Lung (tissue), 12 donors: Measurements from ENCODE around the gene HOMER2. TPM values are rescaled to one million over a fixed set of nuclear protein-coding genes. Genes with fewer than 3 reads are reported as not detected.

Experiments used
- ATAC-seq: fragments of 200-7000 bp; cut with Tn5 transposase; one replicate; pipeline ENCODE4 v1.9.1; 2020; ENCODE audit warnings: moderate number of reproducible peaks; ENCODE audit not compliant: insufficient read depth, low FRiP score
- DNase-seq, 3 donors: peaks; one replicate each; pipeline ENCODE4 v3.0.0-alpha.2; 2013 to 2017
- H3K27ac ChIP-seq, 2 donors: one replicate each; pipeline ENCODE4 v1.5.1; 2013; ENCODE audit warnings: mild to moderate bottlenecking in 2 of 2, moderate library complexity in 2 of 2, control low read depth in 1 of 2, inconsistent platforms in 1 of 2, low read depth in 1 of 2, low read length in 1 of 2
- H3K27me3 ChIP-seq, 3 donors: one replicate each; pipeline ENCODE4 v1.5.1; 2013; ENCODE audit warnings: low read length in 2 of 3; ENCODE audit not compliant: control insufficient read depth in 3 of 3, insufficient read depth in 3 of 3
- H3K36me3 ChIP-seq, 4 donors: one replicate each; pipeline ENCODE4 v1.5.1; 2013; ENCODE audit warnings: low read length in 4 of 4, mild to moderate bottlenecking in 1 of 4, moderate library complexity in 1 of 4; ENCODE audit not compliant: control insufficient read depth in 4 of 4, insufficient read depth in 4 of 4
- H3K4me1 ChIP-seq, 5 donors: one replicate each; pipeline ENCODE4 v1.5.1; 2013; ENCODE audit warnings: low read length in 5 of 5, mild to moderate bottlenecking in 2 of 5, moderate library complexity in 1 of 5; ENCODE audit not compliant: control insufficient read depth in 5 of 5, insufficient read depth in 5 of 5
- H3K4me3 ChIP-seq: one replicate; pipeline ENCODE4 v1.5.1; 2013; ENCODE audit warnings: mild to moderate bottlenecking, control low read depth, moderate library complexity
- H3K9ac ChIP-seq, 2 donors: one replicate each; pipeline ENCODE4 v1.5.1; 2013; ENCODE audit warnings: low read length in 2 of 2, control low read depth in 1 of 2; ENCODE audit not compliant: insufficient read depth in 1 of 2
- H3K9me3 ChIP-seq, 4 donors: one replicate each; pipeline ENCODE4 v1.5.1; 2013; ENCODE audit warnings: low read length in 3 of 4, mild to moderate bottlenecking in 1 of 4, moderate library complexity in 1 of 4; ENCODE audit not compliant: control insufficient read depth in 4 of 4, insufficient read depth in 3 of 4
- CTCF ChIP-seq: IDR thresholded peaks from 2 replicates; pipeline ENCODE4 v1.5.1; 2012; ENCODE audit warnings: mild to moderate bottlenecking; ENCODE audit errors: control extremely low read depth, extremely low read depth
- WGBS, 2 donors: extraction: QIAGEN DNeasy Blood & Tissue Kit; methylation state at CpG; one replicate each; pipeline ENCODE4 v1.1.7; 2013; 5-methylcytosine and 5-hydroxymethylcytosine counted together
- polyA plus RNA-seq, 2 donors: library from polyadenylated mRNA; stranded (reverse); fragments of 200-250 nt; gene quantifications; one replicate each; pipeline ENCODE4 v1.2.1, GENCODE V29; 2013
- total RNA-seq, 2 donors: library from RNA; depleted of rRNA in 1 of 2; stranded (reverse); fragments of >200 nt in 1 of 2; gene quantifications; one replicate each; pipeline ENCODE4 v1.2.1, GENCODE V29; 2014 to 2021
- donor health status: control.
- donor health status: control.
- donor health status: Bipolar disorder and iron deficiency.
- donor health status: healthy.
- donor health status: DM: yes; HTN: yes; CAD: no.

The HOMER2 gene
- total and polyA plus RNA-seq, 4 donors = 7.5 to 18.1 (median 11.6) TPM

GRCh38 chr15:82964890-82965289 lies 12.4 kb upstream of the HOMER2 start:
- DNase-seq (no peak), ATAC-seq (no peak)
- no peak overlapping the region for H3K4me3 ChIP-seq
- no peak for TF ChIP-seq CTCF
- no peaks in the 10 kb centered on the region for H3K27me3 ChIP-seq
- H3K27ac ChIP-seq = no peak overlapping the region
- no peak overlapping the region for H3K9ac ChIP-seq
- peaks cover 0 to 6% (median 0%) of the 10 kb centered on the region in 5 donors for H3K4me1 ChIP-seq
- WGBS, 2 donors = 95 to 98% methylated on average over 5 of the region's 5 CpGs
- no peaks in the 10 kb centered on the region for H3K36me3 ChIP-seq
- no peaks in the 10 kb centered on the region for H3K9me3 ChIP-seq

GRCh38 chr15:82963471-82964341 lies 11.2 kb upstream of the HOMER2 start:
- Histone ChIP-seq H3K4me1 (peaks cover 0 to 3% (median 0%) of the 10 kb centered on the region in 5 donors), H3K27ac (no peak overlapping the region), H3K36me3 (no peaks in the 10 kb centered on the region), H3K9ac (no peak overlapping the region), H3K27me3 (no peaks in the 10 kb centered on the region), H3K4me3 (no peak overlapping the region), H3K9me3 (no peaks in the 10 kb centered on the region)
- no peak for TF ChIP-seq CTCF
- ATAC-seq (no peak), DNase-seq (no peak)
- WGBS, 2 donors = 90 to 95% methylated on average over 7 of the region's 7 CpGs

- Histone ChIP-seq H3K9ac (no peak overlapping the region), H3K9me3 (no peaks in the 10 kb centered on the region), H3K27me3 (no peaks in the 10 kb centered on the region), H3K36me3 (no peaks in the 10 kb centered on the region), H3K27ac (no peak overlapping the region), H3K4me3 (no peak overlapping the region), H3K4me1 (peaks cover 0 to 3% (median 0%) of the 10 kb centered on the region in 5 donors)
- no peak for TF ChIP-seq CTCF
- DNase-seq (no peak), ATAC-seq (no peak)
- WGBS, 2 donors = 50 to 80% methylated on average over 3 of the region's 3 CpGs
Observed at GRCh38 chr15:82960766-82961165, 8.2 kb upstream of the HOMER2 start.
